K562 (cell line): ENCODE data around the gene UBR4. TPM values are rescaled to one million over a fixed set of nuclear protein-coding genes. Genes with fewer than 3 reads are reported as not detected.

ENCODE experiments used
- BRCA1 ChIP-seq, 2 experiments: fragments of 450-650 bp in 1 of 2; sonication (generic) in 1 of 2; formaldehyde crosslinking in 1 of 2; IDR thresholded peaks; 2 replicates each; pipeline versions ENCODE4 v1.5.0 to v1.6.1; 2017 to 2020; ENCODE audit warnings: mild to moderate bottlenecking in 1 of 2, missing genetic modification reagents in 1 of 2
- ERF ChIP-seq: fragments of 450-650 bp; formaldehyde crosslinking; IDR thresholded peaks from 2 replicates; pipeline ENCODE4 v1.4.0; 2020; ENCODE audit warnings: mild to moderate bottlenecking, mixed read lengths
- HDAC1 ChIP-seq, 2 experiments: fragments of 450-650 bp; IDR thresholded peaks; 2 replicates each; pipeline ENCODE4 v1.6.1; 2016 to 2017; ENCODE audit warnings: inconsistent platforms in 1 of 2, mild to moderate bottlenecking in 1 of 2, moderate library complexity in 1 of 2
- HLTF ChIP-seq: fragments of 450-650 bp; IDR thresholded peaks from 2 replicates; pipeline ENCODE4 v1.6.1; 2016
- JUNB ChIP-seq: fragments of 450-650 bp; formaldehyde crosslinking; conservative IDR thresholded peaks from 2 replicates; pipeline ENCODE4 v1.4.0; 2020; ENCODE audit warnings: mild to moderate bottlenecking
- MXI1 ChIP-seq: IDR thresholded peaks from 2 replicates; pipeline ENCODE4 v1.6.1; 2011; ENCODE audit warnings: low read depth, mild to moderate bottlenecking, improper control_type of control experiment, low read length
- PHTF2 ChIP-seq: fragments of 250-450 bp; sonication (Bioruptor Pico); IDR thresholded peaks from 2 replicates; pipeline ENCODE4 v1.5.0; 2021; ENCODE audit warnings: mild to moderate bottlenecking
- TRIM24 ChIP-seq, 2 experiments: fragments of 450-650 bp; IDR thresholded peaks; 2 replicates each; pipeline ENCODE4 v1.6.1; 2016
- ZC3H4 ChIP-seq: sonication (generic); formaldehyde crosslinking; IDR thresholded peaks from 2 replicates; pipeline ENCODE4 v1.9.0; 2021; ENCODE audit warnings: missing genetic modification reagents, borderline replicate concordance
- ZNF184 ChIP-seq: sonication (generic); formaldehyde crosslinking; IDR thresholded peaks from 2 replicates; pipeline ENCODE4 v1.5.0; 2020; ENCODE audit warnings: missing genetic modification reagents
- ZSCAN32 ChIP-seq: fragments of 450-650 bp; formaldehyde crosslinking; IDR thresholded peaks from 2 replicates; pipeline ENCODE4 v1.4.0; 2020; ENCODE audit warnings: mild to moderate bottlenecking, moderate library complexity
- polyA plus RNA-seq, 8 experiments: library from polyadenylated mRNA; depleted of rRNA in 4 of 8; stranded (reverse) in 5 of 8; unstranded in 3 of 8; fragments of >200 nt; fragmentation: Nextera tagmentation in 2 of 8; fragmentation: Illumina TruSeq in 1 of 8; extraction: Ambion mirVana in 2 of 8; extraction: Trizol in 1 of 8; gene quantifications; 2 replicates each; pipeline versions ENCODE4 v1.2.1 to v1.2.3, GENCODE V29; 2011 to 2014; ENCODE audit warnings: inconsistent platforms in 1 of 8, missing spikeins in 1 of 8
- total RNA-seq, 7 experiments: library from RNA; depleted of rRNA in 6 of 7; stranded (reverse); fragments of >200 nt in 6 of 7; fragmentation: Illumina TruSeq in 2 of 7; extraction: Trizol in 2 of 7; gene quantifications; 2 replicates each; pipeline versions ENCODE4 v1.2.1 to v1.2.3, GENCODE V29; 2011 to 2021; ENCODE audit warnings: low replicate concordance in 1 of 7
- TF ChIP-seq, protein P1 (sequence below): fragments of 250-450 bp; sonication (Bioruptor Pico); IDR thresholded peaks from 2 replicates; pipeline ENCODE4 v1.4.0; 2020
- TF ChIP-seq, protein P2 (sequence below): fragments of 450-650 bp; IDR thresholded peaks from 2 replicates; pipeline ENCODE4 v1.6.1; 2016; ENCODE audit warnings: low read depth, mild to moderate bottlenecking, moderate library complexity
- TF ChIP-seq, protein P3 (sequence below): sonication (generic); formaldehyde crosslinking; IDR thresholded peaks from 2 replicates; pipeline ENCODE4 v1.8.0; 2022; ENCODE audit warnings: mild to moderate bottlenecking, missing genetic modification reagents, borderline replicate concordance
- TF ChIP-seq, protein P4 (sequence below): fragments of 450-650 bp; IDR thresholded peaks from 2 replicates; pipeline ENCODE4 v1.6.1; 2014; ENCODE audit warnings: low read depth, mild to moderate bottlenecking, moderate library complexity, borderline replicate concordance
- TF ChIP-seq, protein P5 (sequence below): fragments of 250-450 bp; sonication (Bioruptor Pico); IDR thresholded peaks from 2 replicates; pipeline ENCODE4 v1.8.0; 2022; ENCODE audit warnings: inconsistent platforms, mild to moderate bottlenecking, moderate library complexity, borderline replicate concordance

The UBR4 gene
- total and polyA plus RNA-seq, 9 of the 15 experiments (the other 6 are each of a cell fraction or from before 2014, with no cell fraction given) = 55.4 to 277 (median 123) TPM

DNA sequence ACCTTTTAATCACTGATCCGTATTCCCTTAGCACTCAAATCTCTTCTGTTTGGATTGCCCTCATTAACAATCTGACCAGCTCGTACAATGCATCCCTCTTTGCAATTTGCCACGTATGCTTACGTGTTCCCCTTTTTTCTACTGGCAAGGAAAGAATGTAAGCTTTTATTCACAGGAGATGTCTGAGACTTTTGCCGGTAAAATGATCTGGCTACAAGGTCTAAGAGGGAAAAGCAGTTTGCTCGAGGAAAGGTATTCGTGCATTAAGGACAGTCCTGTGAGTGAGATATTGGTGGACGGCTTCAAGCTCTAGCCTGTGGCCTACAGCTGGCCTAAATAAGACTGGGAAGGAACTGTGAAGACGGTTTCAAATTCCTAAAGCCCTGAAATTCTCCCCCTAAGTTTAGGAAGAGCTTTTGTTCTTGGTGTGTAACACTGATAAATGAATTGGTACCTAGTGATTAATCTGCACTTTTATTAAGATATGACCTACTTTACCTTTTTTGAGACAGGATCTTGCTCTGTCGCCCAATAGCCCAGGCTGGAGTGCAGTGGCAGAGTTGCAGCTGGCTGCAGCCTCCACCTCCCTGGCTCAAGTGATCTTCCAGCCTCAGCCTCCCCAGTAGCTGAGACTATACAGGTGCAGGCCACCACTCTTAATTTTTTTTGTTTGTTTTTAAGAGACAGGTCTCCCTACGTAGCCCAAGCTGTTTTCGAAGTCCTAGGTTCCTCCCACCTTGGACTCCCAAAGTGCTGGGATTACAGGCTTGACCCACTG is 895 bp upstream of the UBR4 start (continued):
- TF ChIP-seq, protein P1, sequence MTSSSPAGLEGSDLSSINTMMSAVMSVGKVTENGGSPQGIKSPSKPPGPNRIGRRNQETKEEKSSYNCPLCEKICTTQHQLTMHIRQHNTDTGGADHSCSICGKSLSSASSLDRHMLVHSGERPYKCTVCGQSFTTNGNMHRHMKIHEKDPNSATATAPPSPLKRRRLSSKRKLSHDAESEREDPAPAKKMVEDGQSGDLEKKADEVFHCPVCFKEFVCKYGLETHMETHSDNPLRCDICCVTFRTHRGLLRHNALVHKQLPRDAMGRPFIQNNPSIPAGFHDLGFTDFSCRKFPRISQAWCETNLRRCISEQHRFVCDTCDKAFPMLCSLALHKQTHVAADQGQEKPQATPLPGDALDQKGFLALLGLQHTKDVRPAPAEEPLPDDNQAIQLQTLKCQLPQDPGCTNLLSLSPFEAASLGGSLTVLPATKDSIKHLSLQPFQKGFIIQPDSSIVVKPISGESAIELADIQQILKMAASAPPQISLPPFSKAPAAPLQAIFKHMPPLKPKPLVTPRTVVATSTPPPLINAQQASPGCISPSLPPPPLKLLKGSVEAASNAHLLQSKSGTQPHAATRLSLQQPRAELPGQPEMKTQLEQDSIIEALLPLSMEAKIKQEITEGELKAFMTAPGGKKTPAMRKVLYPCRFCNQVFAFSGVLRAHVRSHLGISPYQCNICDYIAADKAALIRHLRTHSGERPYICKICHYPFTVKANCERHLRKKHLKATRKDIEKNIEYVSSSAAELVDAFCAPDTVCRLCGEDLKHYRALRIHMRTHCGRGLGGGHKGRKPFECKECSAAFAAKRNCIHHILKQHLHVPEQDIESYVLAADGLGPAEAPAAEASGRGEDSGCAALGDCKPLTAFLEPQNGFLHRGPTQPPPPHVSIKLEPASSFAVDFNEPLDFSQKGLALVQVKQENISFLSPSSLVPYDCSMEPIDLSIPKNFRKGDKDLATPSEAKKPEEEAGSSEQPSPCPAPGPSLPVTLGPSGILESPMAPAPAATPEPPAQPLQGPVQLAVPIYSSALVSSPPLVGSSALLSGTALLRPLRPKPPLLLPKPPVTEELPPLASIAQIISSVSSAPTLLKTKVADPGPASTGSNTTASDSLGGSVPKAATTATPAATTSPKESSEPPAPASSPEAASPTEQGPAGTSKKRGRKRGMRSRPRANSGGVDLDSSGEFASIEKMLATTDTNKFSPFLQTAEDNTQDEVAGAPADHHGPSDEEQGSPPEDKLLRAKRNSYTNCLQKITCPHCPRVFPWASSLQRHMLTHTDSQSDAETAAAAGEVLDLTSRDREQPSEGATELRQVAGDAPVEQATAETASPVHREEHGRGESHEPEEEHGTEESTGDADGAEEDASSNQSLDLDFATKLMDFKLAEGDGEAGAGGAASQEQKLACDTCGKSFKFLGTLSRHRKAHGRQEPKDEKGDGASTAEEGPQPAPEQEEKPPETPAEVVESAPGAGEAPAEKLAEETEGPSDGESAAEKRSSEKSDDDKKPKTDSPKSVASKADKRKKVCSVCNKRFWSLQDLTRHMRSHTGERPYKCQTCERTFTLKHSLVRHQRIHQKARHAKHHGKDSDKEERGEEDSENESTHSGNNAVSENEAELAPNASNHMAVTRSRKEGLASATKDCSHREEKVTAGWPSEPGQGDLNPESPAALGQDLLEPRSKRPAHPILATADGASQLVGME (CRISPR knock-in tag) = no peak
- TF ChIP-seq JUNB = no peak
- TF ChIP-seq, protein P2, sequence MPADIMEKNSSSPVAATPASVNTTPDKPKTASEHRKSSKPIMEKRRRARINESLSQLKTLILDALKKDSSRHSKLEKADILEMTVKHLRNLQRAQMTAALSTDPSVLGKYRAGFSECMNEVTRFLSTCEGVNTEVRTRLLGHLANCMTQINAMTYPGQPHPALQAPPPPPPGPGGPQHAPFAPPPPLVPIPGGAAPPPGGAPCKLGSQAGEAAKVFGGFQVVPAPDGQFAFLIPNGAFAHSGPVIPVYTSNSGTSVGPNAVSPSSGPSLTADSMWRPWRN = no peak
- TF ChIP-seq TRIM24 (IDR thresholded peaks at IDR 0.05) = 0 out of 4 replicates have a peak, but pooled peaks of 1 of the 2 experiments have one; percentile 5
- TF ChIP-seq ZNF184 (CRISPR knock-in tag) = no peak
- TF ChIP-seq ZC3H4 (CRISPR knock-in tag) = peak; percentile 50; the same call in 1 of the 2 replicates
- TF ChIP-seq, protein P3, sequence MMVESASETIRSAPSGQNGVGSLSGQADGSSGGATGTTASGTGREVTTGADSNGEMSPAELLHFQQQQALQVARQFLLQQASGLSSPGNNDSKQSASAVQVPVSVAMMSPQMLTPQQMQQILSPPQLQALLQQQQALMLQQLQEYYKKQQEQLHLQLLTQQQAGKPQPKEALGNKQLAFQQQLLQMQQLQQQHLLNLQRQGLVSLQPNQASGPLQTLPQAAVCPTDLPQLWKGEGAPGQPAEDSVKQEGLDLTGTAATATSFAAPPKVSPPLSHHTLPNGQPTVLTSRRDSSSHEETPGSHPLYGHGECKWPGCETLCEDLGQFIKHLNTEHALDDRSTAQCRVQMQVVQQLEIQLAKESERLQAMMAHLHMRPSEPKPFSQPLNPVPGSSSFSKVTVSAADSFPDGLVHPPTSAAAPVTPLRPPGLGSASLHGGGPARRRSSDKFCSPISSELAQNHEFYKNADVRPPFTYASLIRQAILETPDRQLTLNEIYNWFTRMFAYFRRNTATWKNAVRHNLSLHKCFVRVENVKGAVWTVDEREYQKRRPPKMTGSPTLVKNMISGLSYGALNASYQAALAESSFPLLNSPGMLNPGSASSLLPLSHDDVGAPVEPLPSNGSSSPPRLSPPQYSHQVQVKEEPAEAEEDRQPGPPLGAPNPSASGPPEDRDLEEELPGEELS (CRISPR knock-in tag) = no peak
- no peak for TF ChIP-seq MXI1
- no peak for TF ChIP-seq BRCA1 (IDR thresholded peaks at IDR 0.05)
- TF ChIP-seq BRCA1 (CRISPR knock-in tag; IDR thresholded peaks at IDR 0.05) = no peak
- no peak for TF ChIP-seq ERF (CRISPR knock-in tag)
- no peak for TF ChIP-seq HLTF
- TF ChIP-seq, protein P4, sequence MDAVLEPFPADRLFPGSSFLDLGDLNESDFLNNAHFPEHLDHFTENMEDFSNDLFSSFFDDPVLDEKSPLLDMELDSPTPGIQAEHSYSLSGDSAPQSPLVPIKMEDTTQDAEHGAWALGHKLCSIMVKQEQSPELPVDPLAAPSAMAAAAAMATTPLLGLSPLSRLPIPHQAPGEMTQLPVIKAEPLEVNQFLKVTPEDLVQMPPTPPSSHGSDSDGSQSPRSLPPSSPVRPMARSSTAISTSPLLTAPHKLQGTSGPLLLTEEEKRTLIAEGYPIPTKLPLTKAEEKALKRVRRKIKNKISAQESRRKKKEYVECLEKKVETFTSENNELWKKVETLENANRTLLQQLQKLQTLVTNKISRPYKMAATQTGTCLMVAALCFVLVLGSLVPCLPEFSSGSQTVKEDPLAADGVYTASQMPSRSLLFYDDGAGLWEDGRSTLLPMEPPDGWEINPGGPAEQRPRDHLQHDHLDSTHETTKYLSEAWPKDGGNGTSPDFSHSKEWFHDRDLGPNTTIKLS = peak; percentile 93
- TF ChIP-seq, protein P5, sequence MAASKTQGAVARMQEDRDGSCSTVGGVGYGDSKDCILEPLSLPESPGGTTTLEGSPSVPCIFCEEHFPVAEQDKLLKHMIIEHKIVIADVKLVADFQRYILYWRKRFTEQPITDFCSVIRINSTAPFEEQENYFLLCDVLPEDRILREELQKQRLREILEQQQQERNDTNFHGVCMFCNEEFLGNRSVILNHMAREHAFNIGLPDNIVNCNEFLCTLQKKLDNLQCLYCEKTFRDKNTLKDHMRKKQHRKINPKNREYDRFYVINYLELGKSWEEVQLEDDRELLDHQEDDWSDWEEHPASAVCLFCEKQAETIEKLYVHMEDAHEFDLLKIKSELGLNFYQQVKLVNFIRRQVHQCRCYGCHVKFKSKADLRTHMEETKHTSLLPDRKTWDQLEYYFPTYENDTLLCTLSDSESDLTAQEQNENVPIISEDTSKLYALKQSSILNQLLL (CRISPR knock-in tag) = no peak
- TF ChIP-seq HDAC1 (IDR thresholded peaks at IDR 0.05) = no peak; a peak in 1 of 4 replicates
- TF ChIP-seq ZSCAN32 (CRISPR knock-in tag) = 0 out of 2 replicates have a peak, but pooled peaks have one; percentile 41
- TF ChIP-seq PHTF2 (CRISPR knock-in tag) = no peak
